HG03025 (cell line): ENCODE data around the gene EPB41L1.

Experiments used
- ATAC-seq: cut with Tn5 transposase; IDR thresholded peaks from one replicate; pipeline ENCODE4 v1.9.1; 2021; ENCODE audit warnings: mild to moderate bottlenecking, moderate library complexity; ENCODE audit not compliant: unreplicated experiment, low FRiP score

The EPB41L1 gene

GRCh38 chr20:36274181-36274841 lies 119.8 kb downstream of the EPB41L1 start:
- no peak for ATAC-seq

DNA sequence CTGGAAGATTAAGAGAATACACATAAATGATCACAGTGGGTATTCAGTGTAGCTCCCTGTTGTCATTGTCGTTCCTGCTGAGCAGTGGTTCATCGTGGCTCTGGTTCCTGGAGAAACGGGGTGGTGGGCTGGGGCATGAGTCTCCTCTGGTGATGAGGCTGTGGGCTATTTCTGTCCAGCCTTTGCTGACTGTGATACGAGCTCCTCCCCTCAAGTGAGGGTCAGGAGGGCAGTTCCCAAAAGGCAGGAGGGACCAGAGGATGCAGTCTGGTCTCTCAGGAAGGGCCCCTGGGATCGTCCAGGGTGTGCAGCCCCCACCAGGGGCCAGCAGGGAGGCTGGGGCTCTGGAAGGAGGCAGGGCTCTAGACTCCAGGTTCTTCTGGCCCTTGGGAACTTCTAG lies 120.5 kb downstream of the EPB41L1 start:
- no peak for ATAC-seq

GRCh38 chr20:36275441-36276189 lies 121.1 kb downstream of the EPB41L1 start:
- no peak for ATAC-seq

DNA sequence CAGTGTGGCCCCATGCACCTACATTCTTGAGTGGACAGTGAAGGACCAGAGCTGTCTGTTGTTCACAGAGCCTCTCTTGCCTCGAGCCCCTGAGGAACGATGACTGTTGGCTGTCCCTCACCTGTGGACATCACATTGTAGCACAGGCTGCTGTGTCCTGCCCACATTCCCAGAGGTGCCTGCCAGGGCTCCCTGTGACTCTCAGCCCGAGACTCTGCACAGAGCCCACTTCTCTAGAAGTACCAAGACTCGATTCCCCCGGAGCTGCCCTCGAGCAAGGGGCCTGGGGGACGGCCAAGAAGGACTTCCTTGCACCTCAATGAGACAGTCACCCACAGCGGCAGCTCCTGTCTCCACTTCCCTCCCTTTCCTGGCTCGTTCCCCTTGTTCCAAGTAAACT lies 123.0 kb downstream of the EPB41L1 start:
- no peak for ATAC-seq

GRCh38 chr20:36279362-36279761 lies 124.8 kb downstream of the EPB41L1 start:
- ATAC-seq = no peak

- no peak for ATAC-seq
These were observed 125.2 kb downstream of the EPB41L1 start for GRCh38 chr20:36279776-36280175.

DNA sequence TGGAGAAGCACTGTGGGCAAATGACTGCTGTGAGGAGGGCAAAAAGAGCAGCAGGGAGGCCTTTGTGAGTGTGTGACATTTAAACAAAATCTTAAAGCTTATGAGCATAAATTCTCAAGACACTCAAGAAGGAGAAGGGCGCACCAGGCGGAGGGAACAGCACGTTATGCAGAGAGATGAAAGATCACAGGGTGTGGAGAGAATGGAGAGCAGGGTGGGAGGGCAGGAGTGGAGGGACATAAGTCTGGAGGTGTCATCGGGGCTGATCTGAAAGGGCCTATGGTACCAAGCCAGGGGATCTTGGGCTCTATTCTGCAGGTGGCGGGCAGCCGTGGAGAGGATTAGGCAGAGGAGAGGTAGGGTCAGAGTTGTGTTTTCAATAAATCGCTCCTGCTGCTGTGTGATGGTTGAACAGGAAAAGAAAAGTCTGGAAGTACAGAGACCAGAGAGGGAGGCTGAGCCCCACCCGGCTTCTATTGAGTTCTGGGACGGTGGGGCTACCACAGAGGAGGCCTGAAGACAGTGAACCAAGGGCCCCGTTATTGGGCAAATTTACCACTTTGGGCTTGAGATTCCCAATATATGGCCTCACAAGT lies 127.3 kb downstream of the EPB41L1 start:
- ATAC-seq = no peak
